ENCODE measurements around the gene ATG5.
A peak's percentile ranks its signal among the peaks of the same experiment; 100 is the strongest.

The ATG5 gene

DNA sequence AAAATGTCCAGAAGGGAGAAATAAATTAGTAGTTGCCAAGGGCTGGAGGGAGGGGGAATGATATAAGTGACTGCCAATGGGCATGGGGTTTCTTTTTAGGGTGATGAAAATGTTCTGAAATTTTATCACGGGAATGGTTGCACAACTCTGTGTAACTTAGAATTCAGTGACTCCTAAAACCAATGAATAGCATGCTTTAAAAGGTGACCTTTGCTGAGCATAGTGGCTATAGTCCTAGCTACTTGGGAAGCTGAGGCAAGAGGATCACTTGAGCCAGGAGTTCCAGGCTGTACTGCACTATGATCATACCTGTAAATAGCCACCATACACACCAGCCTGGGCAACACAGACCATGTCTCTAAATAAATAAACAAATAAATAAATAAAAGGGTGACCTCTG is 109.0 kb downstream of the ATG5 start:
- no peak for DNase-seq (ENCODE audit: low read depth)

DNA sequence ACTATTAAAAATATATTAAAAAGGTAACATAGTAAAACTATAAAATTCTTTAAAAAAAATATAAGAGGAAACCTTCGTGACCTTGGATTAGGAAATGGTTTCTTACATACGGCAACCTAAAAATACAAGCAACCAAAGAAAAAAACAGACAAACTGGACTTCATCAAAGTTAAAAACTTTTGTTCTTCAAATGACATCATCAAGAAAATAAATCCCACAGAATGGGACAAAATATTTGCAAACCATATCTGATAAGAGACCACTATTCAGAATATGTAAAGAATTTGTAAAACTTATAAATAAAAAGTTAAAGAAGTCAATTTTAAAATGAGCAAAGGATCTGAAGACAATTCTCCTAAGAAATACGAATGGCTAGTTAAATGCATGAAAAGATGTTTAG is 110.0 kb downstream of the ATG5 start:
- DNase-seq (ENCODE audit: low read depth) = peak; percentile 11

DNA sequence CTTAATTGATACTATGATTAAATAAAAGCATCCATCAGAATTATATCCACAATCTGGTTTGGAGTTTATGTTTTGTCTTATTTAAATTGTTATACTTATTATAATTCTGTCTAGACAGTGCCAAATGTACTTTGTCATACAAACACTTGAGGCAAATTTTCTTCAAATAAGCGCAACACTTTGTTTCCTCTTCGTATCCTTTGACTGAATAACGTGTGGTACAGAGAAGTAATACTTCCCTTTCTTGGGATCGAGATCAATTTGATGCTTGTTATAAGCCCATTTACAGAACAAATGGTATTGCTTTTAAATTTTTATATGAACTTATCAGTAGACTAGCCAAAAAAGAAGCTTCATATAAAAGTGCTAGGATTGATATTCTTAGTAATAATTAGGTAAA is 111.0 kb downstream of the ATG5 start:
- no peak for DNase-seq (ENCODE audit: low read depth)

DNA sequence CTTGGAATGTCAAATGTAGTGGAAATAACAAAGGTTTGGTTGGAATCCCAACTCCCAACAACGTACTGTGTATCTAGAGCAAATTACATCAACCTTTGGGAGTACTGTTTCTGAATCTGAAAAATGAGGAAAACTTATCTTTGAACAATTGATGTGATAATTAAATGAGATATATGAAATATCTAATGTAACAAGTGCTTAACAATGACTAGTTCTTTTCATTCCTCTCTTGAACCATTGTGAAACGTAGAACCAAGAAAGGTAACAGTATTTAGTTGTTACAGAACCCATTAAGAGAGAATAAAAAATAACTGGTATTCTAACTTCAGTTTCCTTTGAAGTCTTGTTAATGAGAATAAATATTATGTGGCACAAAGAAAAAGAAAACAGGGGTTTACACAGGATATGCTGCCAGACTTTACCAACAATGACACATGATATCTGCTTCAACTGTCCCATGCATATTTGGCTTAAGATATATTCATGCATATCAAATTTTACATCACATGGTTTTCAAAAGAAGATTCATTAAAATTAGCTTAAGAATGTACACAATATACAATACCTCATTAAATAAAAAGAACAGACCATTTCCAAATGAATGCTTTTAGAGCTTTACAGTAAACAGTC is 111.8 kb downstream of the ATG5 start:
- no peak for DNase-seq (ENCODE audit: low read depth)

DNA sequence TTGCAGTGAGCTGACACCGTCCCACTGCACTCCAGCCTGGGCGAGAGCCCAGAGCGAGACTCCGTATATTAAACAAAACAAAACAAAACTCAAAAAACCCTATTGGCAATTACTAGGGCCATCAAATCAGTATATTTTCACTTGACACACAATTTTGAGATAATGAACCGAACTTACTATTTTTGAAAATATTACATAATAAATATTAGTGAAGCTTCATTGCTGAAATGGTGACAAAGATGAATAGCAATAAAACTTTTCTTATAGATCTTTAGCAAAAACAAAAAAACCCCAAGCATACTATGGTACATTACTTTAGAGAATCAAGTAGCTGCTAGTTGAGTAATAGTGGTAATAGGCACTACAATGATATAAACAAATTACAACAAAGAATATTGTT is 113.0 kb downstream of the ATG5 start:
- no peak for DNase-seq (ENCODE audit: low read depth)

DNA sequence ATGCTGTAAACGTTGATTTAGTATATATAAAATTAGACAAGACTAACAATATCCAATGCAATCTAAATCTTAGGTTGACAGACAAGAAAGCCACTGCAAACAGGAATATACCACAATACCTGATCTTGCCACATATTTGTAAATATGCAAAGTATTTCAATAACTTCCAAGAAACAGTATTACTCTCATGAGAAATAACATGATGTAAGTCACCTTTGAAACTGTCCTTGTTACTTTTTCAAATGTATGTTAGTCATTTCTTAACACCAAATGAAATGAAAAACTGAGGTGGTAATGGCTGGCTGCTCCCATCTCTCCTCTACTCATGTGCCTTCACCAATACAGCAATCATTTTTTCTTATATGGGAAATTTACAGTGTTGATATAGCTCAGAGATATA is 118.7 kb downstream of the ATG5 start:
- DNase-seq (ENCODE audit: low read depth) = no peak

DNA sequence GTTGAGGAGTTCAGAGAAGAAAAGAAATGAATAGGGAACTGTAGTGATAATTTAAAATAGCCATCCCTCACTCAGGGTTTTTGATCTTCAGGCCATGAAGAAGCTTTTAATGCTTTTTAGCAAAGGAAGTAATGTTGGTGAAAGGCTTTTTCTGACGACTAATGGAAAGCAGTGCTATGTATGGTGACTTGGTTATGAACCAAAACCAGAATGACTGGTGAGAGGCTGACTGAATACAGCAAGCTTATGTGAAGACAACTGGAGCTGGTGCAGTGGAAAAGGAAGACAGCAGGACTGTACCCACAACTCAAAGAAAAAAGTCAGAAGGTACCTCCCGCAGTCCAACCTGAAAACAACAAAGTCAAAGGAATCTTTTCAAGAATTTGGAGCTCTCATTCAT is 120.6 kb downstream of the ATG5 start:
- no peak for DNase-seq (ENCODE audit: low read depth)

DNA sequence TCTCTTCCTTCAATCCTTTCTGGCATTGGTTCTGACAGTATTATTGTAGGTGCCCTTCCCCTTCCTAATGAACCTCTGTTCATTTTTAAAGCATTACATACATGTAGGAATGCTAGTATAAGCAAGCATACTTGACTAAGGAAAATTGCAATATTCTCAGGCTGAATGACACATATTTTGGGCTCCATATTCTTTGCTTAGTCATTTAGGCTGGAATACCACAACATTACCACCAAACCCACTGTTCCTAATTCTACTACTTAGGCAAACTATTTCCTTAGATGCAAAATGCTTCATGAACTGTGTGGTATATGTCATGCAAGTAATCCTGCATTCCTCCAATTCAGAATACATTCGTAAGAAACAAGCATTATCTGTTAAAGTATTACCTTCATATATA is 125.6 kb downstream of the ATG5 start:
- peak; percentile 97 for DNase-seq (ENCODE audit: low read depth)

DNA sequence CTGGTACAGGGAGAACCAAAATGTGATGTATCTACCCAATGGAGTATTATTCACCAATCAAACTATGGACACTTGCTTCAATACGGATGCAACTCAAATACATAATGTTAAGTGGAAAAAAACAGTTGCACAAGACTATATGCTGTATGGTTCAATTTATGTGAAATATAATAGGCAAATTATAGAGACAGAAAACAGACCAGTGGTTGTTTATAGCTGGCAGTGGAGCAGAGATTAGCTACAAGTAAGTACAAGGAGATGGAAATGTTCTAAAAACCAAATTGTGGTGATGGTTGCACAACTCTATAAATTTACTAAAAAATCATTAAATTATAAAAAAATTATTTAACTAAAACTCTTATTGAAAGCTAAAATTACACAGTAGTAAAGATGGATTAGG is 126.2 kb downstream of the ATG5 start:
- no peak for DNase-seq (ENCODE audit: low read depth)

DNA sequence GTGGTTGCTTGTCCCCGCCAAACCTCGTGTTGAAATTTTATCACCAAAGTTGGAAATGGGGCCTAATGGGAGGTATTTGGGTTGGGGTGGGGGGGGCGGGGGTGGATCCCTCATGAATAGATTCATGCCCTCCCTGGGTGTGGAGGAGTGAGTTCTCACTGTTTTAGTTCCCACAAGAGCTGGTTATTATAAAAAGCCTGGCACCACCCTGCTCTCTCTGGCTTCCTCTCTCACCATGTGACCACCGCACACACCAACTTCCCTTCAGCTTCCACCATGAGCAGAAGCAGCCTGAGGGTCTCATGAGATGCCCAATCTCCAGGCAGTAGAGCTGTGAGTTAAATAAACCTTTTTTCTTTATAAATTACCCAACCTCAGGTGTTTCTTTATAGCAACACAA is 128.1 kb downstream of the ATG5 start:
- DNase-seq (ENCODE audit: low read depth) = no peak

DNA sequence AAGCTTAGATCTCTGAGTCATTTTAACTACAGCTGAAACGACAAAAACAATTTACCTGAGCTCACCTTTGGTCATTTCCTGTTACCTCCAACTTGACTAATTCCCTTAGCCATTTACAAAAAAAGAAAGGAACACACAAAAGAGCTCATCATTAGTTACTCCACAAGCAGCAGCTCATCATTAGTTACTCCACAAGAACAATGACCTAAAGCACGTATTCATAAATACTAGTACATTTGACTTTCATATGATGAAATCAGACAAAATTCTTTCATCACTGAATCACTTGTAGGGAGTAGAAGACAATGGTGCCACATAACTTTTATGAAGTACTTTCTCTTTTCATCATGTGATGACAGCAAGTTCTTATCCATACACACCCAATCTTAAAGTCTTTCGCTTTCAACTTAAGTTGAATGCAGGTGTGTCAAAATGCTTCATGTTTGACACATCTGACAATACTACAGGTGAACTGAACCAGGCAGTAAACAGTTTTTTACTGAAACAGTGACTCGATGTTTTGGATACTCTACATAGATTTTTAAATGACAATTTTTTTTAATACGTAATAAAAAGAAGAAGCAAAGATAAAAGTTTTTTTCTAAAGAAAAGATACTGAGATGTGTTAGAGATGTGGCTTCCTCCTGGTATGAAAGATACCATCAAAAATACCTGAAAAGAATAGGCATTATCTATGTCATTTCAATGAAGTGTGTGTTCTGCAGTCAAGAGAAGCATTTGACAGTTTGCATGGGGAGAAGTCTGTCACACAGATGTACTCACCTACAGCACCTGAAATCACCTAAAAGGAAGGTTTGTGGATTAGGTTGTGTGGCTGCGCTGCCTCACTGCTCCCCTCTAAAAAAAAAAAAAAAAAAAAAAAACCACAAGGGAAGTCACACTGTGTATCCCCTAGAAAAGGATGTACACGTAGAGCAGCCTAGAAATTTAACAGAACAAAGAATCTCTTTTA is 130.3 kb downstream of the ATG5 start:
- DNase-seq (ENCODE audit: low read depth) = peak; percentile 77

DNA sequence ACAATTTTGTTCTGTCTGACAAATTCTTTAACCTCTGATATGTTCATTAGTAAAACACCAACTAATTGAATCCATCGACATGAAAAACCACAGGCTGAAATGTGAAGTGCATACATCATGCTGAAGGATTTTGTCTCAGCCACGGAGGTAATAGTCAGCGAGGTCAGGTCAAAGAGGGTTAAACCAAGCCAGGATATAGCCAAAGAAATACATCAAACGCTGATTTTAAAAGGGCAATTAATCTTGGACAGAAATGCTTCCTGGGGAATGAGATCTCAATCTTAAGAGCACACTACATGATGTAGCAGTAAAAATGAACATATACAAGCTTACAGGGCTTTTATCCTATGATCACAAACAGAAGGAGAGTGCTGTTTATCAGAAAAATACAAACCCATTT is 132.7 kb downstream of the ATG5 start:
- peak; percentile 87 for DNase-seq (ENCODE audit: low read depth)

DNA sequence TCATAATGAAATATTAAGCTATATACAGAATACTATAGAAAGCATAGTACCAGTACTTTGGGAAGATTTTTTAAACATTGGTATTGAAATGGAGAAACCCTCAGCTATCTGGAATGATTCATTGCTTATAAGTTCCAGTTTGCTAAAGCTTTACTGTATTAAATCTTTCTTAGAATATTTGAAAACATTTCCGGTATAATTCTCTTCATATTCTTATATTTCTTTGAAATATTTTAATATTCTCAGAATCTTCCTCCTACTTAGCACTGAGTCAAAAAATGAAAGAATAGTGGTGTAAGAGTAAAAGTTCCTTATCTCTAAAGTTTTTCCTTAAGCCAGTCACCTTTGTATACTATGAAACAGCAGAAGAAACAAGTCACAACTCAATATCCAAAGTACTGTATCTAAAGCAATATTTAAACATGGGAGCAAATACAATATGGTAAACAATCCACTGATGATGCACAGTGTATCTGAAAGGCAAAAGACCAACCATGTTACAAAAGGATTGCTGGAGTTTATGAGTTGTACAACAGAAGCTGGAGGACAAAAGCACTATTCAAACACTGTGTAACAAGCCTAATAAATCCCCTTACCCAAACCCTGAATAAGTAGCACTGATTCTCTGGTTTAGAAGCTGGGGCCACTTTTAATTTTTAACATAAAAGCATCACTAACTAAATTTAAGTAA is 137.3 kb downstream of the ATG5 start:
- no peak for DNase-seq (ENCODE audit: low read depth)

DNA sequence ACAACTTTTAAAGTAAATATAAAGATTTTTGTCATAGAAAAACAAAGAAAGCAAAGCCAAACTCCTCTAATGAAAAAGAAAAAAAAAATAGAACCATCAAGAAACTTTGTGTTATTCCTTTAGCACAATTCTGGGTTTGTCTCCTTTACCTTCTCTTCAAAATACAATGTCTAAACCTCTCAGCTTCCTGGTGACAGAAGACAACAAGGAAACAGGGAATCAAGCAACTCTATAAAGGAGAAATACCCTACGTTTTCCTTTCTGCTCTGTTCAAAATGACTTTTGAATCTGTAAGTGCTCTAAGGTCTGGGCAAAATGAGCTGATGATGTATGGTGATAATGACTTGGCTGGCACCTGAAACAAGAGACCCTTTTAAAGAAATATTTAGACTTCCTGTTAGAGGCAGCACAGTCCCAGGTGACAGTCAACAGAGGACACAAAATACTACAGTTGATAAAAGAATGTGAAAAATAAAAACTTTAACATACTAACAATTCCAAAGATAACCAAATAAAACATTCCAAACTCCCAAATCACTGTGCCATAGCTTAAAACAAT is 138.1 kb downstream of the ATG5 start:
- DNase-seq (ENCODE audit: low read depth) = peak; percentile 17

DNA sequence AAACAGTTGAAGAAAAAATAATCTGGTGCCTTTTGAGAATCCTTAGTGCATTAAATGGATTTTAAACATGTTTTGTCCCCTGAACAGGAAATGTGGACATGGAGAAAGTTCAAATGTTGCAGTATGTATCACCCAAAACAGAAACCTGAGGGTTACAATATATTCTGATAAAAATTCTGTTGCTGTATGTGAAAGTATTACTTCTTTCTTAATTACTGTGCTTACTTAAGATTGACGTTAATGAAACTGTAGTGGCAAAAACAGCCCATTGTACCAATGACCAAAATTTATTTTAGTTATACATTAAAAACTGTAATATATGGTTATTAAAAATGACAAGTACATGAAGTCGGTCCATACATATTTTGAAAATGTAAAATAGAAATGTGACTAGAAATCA is 138.8 kb downstream of the ATG5 start:
- DNase-seq (ENCODE audit: low read depth) = no peak

DNA sequence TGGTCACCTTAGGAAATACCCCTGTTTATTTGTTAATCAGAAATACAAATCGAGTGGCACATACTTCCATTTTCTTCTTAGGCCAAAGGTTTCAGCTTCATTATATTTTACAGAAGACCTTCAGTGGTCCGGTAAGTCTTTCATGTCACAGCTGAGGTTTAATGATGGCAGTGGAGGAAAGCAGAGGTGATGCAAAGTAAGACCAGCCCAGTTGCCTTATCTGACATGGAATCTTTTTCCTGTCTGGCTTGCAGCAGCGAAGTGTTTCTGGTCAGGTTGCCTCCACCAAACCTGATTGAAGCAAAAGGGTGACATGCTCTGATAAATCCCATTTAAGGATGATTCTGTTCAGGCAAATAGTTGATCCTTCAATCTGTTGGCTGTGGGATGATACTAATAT is 139.4 kb downstream of the ATG5 start:
- no peak for DNase-seq (ENCODE audit: low read depth)

DNA sequence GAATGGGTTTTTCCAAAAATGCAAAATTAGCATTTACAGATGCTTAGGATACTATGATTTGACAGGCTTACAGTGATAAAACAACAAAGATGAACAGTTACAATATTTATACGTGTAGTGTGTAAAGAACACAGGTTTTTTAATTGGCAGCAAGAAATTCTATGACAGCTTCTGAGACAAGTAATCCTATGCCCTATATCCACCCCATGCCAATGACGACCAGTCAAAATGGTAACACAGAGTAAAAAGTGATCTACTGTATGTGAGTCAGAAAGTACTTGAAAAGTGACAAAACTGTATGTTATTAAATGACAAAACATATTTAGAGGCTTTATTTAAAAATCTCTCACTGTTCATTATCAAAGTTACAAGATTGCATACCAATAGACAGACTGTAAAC is 139.9 kb downstream of the ATG5 start:
- DNase-seq (ENCODE audit: low read depth) = no peak

DNA sequence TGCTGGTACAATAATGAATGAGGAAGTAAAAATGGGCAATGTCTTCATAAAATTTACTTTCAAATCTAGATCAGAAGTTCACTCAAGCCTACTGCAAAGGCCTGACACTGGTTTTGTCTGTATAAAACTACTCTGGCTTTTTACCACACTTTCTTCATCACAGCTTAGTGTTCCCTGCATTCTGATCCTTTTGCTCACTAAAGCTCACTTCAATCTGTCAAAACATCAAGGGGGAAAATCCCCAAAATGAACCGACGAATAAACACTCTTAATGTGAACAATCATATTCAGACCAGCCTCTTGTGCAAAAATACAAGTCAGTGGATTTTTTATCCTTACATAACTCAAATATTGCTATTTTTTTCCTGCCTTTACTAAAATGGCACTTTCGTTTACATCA is 140.9 kb downstream of the ATG5 start:
- DNase-seq (ENCODE audit: low read depth) = peak; percentile 29

DNA sequence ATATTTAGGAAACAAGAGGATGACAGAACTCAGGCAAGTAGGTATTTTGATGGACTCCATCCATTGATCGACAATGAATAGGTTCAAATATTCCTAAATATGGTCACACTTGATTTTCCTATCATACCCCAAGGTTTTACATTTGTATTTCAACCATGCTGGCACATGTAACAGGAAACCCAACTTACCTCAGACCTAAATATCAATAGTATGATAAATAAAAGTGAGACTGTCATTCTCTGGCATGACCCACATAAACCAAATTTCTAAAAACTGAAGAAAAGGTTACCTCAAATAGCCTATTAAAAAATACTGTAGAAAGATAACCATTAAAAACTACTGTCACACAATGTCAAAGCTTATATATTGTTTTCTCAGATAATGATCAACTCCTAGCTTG is 142.1 kb downstream of the ATG5 start:
- DNase-seq (ENCODE audit: low read depth) = no peak

DNA sequence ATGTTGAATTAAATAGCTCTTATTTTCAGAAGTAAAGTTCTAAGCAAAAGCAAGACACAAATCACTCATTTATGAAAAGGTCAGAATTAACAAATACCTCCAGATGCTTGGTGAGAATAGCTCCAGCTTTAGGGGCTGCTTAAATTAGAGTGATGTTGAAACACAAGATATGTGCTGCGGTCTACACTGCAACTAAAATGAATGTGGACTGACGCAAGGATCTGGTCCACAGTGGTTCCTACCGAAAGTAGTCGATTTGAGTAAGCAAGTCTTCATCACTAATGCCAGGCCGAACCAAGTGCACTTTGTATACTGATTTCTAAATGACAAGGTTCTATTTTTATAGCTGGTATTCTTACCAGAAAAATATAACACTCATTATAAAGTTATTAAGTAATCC is 143.1 kb downstream of the ATG5 start:
- no peak for DNase-seq (ENCODE audit: low read depth)

DNA sequence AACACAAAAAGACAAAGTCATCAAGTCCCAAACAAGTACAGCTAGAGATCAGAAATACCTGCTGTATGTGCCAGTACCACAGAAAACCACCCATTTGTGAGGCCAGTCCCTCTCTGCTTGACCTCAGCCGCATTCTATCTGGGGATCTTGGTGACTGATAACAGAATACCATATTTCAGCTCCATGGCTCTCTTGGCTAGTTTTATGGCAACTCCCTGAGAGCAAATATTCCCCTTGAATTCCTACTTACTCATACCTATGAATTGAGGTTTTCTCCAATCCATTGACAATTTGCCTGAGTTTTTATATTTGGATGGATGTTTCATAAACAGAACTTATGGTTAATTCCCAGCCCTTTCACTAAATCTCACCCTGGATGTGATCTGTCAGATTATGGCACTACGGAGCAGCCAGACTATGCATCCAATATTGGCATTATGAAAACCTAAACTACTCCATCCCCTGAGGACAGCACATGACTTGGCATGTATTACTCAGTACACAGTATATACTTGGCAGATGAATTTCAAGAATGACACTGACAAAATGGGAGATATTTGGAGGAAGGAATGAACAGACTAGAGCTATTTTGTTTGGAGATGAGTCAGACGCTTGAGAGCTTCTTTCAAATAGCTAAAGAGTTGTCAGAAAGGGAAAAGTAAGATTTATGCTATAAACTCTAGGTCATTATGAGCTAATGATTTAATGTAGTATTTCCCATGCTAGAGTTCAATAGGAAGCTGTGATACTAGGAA is 143.7 kb downstream of the ATG5 start:
- DNase-seq (ENCODE audit: low read depth) = peak; percentile 97

DNA sequence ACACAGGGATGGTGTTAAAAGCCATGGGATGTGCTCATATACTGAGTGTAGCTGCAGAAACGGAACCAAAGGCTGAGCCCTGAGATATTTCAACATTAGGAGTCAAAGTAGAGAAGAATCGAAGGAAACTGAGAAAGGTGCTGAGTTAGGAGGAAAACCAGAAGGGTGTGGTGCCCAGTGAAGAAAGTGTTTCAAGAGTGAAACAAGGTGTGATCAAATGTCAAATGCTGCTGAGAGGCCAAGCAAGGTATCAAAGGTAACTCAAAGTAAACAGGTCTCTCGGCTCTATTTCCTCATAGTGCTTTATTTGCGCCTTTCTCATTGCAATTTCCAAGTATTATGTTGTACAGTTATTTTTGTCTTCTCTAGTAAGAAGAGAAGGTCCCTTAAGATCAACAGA is 145.4 kb downstream of the ATG5 start:
- no peak for DNase-seq (ENCODE audit: low read depth)

Data from EH (cell line).